ENCODE measurements around the gene SLFN5.
"Not testable (repeated sequence)": the region's sequence is repeated elsewhere in the genome, so short reads cannot be mapped to it uniquely, and the experiment has no call there.

SLFN5 gene

DNA sequence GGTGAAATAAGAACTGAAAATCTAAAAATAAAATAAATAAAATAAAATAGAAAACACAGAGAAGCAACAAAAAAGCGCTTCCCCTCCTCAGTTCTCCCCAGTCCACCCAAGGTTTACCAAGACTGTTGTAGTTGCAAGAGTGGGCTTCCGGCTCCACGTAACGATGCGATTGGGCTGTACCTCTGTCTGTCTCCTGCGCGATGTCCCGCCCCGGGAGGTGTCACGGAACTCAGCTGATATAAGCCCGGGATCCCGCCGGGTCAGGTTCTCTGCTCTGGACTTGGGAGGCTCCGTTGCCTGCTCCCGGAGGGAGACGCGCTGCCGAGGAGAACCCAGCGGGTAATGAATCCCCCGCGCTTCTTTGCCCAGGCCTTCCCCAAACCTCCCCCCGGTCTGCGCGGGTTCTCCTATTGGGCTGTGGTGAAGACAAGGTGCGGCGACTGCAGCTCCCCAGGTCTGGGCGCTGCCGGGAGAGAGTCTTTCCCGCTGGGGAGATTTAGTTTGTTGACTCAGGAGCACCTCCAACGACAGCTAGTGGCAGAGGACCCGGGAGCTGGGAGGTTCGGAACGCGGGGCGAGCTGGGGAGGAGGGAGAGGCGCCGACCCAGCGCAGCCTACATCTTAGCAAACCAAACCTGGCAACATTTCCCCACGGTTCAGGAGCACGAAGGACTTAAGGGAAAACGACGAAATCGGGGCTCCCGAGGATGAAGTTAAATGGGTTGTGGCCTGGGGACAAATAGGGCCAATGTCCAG lies at the start of gene SLFN5:
TSS of gene SLFN5 (plus strand) at position 268 of the 756 bp plus-strand sequence. CDS start 15,619 bp downstream, outside the sequence.
- DNase-seq, result peak; percentile 92

DNA sequence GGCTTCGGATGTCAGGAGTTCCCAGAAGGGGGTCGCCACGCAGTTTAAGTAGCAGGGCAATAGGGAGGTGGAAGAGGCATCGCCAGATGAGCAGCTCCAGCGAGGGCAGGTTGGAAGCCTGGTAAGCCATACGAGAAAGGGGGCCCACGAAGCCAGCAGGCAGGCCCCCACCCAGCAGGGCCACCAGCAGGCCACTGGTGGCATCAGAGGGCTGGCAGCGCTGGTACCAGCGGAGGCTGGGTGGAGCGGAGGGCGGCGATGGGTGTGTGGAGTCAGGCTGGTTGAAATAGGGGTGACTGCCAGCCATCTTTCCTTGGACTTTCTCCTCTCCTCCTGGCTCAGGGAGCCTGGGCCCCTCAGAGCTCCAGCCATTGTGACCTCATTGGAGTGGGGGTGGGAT lies 48.9 kb upstream of the SLFN5 start, which contains the start of gene SLC35G3:
TSS of gene SLC35G3 (minus strand) at position 393 of the 400 bp plus-strand sequence. CDS start at position 307, 86 bp downstream.
- not testable (repeated sequence) for DNase-seq

DNA sequence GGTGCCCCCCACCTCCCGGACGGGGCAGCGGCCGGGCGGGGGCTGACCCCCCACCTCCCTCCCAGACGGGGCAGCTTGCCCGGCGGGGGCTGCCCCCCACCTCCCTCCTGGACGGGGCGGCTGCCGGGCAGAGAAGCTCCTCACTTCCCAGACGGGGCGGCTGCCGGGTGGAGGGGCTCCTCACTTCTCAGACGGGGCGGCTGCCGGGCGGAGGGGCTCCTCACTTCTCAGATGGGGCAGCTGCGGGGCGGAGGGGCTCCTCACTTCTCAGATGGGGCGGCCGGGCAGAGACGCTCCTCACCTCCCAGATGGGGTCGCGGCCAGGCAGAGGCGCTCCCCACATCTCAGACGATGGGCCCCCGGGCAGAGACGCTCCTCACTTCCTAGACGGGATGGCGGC lies 47.8 kb upstream of the SLFN5 start:
- not testable (repeated sequence) for DNase-seq

DNA sequence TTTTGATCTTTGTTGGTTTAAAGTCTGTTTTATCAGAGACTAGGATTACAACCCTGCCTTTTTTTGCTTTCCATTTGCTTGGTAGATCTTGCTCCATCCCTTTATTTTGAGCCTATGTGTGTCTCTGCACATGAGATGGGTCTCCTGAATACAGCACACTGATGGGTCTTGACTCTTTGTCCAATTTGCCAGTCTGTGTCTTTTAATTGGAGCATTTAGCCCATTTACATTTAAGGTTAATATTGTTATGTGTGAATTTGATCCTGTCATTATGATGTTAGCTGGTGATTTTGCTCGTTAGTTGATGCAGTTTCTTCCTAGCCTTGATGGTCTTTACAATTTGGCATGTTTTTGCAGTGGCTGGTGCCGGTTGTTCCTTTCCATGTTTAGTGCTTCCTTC lies 40.3 kb upstream of the SLFN5 start:
- not testable (repeated sequence) for DNase-seq

DNA sequence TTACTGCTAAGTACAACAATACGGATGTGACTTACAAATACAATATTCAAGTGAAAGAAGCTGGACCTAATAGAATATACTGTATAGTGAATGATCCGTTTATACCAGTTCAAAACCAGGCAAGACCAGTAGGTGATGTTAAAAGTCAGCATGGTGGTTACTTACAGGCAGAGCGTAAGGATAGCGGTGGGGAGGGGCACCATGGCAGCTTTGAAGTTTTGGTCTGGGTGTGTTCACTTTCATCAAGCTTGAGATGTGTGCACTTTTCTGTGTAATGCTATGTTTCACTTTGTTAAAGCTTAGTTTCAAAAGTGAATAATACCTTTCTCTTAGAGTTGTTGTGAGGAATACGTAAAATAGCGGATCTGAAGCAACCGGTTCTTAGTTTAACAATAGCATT lies 32.1 kb upstream of the SLFN5 start:
- DNase-seq, result no peak

DNA sequence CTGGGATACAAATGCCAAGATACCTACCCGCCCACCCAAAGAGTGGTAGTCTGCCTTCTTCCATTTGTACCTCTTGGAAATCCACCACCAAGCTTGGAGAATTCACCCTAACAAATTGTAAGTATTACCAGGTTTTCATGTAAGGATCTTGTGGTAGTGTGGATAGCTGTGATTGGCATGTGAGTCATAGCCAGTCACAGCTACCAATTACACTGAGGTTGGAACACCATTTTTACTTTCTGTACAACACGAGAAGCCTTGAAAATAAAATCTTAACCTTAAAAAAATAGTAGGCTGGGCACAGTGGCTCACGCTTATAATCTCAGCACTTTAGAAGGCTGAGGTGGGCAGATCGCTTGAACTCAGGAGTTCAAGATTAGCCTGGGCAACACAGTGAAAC lies 30.2 kb upstream of the SLFN5 start:
- no peak for DNase-seq

DNA sequence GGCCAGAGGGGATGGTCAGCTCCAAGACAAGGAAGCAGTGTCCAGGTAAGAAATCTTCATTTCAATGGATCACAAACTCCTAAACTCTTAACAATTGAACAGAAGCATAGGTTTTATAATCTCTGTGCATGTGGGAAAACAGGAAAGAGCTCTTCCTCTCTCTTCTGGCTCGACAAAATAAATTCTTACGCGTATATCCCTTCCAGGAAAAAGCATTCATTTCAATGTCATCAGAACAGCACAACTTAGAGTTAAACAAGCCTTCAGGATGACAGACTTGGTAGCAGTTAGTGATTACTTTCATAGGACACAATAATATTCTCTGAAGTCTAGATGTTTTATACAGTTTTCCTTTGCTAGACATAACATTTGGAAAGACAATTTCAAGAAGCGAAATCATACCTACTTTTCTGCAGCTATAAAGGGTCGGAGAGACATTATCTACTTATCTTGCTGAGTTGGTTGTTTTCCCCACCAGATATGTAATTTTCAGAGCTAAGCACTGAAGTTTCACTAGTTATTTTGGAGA lies 29.4 kb upstream of the SLFN5 start:
- no peak for DNase-seq

DNA sequence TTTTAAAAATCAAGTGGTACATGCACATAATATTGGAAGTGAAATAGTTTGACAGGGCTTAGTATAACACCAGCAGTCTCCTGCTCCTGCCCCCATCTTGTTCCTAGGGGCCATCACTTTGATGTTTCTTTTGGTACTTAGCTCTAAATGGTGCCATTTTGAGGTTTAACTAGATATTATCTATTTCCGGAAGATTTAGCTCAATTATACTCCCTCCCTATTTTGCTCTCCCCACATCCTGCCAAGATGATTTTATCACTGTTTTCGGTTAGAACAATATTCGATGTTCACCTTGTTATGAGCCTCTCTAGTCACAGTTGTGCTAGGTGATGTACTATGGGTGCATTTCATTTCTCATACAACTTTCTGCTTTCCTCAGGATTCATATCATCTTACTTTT lies 28.7 kb upstream of the SLFN5 start:
- no peak for DNase-seq

DNA sequence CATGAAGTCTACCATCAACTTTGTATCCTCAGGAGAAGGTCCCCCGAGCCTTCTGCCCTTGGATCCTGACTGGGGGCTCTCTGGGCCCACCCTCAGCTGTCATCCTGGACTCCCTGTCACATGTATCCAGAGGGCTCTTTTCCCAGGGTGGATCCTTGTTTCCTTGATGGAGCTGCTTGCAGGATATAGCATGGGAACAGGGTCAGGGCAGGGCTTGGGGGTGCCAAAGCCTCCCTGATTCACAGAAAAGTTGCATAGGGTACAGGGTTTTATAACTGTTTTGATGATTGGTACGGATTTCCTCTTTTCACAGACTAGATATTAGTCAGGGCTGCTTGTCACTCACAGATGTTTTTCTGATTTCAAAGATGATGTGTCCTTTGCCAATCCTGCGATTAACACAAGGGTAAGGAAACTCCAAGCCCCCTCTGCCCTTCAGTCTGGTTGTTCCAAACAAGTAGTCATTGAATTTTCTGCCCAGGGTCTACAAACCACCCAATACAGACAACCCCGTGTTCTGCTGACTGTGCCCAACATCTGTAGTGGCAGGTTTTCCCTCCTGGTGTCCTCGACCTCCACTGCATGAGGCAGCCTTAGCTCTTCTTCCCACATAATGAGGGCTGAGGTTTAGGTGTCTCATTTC lies 28.1 kb upstream of the SLFN5 start:
- DNase-seq, result no peak

DNA sequence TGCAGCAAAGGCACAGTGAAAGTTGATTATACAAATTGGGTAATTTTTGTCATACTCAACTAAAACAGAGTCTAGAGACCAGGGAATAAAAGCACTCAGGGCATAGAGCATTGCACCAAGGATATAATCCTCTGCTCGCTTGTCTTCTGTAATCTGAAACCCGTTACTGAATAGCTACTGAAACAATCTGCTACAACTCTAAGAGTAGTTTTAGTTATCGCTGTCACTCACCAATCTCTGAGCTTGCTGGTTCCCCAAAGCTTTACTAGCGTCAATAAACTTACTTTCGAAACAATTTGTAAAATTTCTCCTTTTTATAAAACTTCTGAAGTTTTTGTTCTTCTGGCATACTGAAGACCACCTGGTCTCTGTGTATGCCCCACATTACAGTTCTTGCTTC lies 25.8 kb upstream of the SLFN5 start:
- no peak for DNase-seq

DNA sequence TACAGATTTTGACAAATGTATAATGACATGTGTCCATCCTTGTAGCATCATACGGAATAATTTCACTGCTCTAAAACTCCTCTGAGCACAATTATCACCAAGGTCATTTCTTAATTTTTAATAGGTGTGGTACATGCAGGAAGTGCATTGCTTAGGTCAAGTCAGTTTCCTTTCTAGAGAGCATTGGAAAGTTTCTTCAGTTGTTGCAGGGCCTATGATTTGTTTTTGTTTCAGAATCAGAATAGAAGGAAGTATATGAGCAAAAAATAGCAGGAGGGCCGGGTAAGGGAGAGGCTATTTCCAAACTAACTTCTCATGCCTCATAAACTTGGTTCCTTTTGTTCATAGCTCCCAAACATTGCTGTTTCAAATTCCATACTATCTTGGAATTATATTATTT lies 24.0 kb upstream of the SLFN5 start:
- no peak for DNase-seq

DNA sequence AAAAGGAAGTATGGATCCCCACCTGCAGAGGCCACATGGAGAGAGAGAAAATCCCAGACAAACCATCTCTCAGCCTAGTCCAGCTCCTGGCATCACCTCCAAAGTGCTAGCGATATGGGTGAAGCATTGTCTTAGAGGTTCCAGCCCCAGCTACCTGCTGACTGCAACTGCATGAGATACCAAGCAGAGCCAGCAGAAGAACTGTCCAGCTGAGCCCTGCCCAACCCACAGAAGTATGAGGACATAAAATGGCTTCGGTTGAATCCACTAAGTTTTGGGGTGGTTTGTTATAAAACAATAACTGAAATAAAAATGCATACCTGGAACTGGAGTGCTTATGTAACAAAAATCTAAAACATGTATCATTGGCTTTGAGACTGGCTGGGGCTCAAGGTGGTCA lies 20.4 kb upstream of the SLFN5 start:
- DNase-seq, result no peak

DNA sequence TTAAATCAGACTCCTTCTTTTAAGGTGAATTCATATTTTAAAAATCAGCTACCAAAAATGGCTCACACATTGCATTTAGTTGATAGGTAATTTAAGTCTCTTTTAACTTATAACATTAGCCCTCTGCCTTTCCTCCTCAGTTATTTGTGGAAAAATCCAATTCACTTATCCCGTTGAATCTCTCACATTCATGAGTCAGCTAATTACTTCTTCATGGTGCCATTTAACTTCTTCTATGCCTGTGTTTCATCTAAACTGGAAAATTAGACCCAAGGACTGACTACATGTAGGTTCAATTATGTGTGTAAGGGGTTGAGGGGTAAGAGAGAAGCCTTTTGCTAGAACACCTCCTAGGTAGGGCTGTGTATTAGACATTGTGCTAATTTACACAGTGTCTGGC lies 18.4 kb upstream of the SLFN5 start:
- no peak for DNase-seq

DNA sequence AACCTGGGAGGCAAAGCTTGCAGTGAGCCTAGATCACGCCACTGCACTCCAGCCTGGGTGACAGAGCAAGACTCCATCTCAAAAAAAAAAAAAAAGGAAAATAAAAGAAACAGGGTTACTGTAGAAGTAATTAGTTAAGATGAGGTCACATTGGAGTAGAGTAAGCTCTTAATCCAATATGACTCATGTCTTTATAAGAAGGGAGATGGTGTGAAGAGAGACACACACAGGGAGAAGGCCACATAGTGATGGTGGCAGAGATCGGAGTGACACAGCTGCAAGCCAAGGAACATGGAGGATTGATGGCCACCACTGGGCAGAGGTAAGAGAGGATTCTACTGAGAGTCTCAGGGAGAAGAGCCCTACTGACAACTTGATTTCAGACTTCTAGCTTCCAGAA lies 15.3 kb upstream of the SLFN5 start:
- DNase-seq, result no peak

DNA sequence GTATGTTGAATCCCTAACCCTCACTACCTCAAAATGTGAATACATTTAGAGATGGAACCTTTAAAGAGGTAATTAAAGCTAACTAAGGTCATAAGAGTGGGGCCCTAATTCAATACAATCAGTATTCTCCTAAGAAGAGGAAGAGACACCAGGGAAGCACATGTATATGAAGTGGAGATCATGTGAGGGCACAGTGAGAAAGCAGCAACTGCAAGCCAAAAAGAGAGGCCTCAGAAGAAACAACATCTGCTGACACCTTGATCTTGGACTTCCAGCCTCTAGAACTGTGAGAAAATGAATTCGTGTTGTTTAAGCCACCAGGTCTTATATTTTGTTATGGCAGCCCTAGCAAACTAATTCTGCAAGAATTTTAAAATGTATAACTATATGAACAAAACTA lies 13.2 kb upstream of the SLFN5 start:
- DNase-seq, result no peak

DNA sequence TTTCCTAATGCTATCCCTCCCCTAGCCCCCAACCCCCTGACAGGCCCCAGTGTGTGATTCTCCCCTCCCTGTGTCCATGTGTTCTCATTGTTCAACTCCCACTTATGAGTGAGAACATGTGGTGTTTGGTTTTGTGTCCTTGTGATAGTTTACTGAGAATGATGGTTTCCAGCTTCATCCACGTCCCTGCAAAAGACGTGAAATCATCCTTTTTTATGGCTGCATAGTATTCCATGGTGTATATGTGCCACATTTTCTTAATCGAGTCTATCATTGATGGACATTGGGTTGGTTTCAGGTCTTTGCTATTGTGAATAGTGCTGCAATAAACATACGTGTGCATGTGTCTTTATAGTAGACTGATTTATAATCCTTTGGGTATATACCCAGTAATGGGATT lies 8.6 kb upstream of the SLFN5 start:
- DNase-seq, result not testable (repeated sequence)

DNA sequence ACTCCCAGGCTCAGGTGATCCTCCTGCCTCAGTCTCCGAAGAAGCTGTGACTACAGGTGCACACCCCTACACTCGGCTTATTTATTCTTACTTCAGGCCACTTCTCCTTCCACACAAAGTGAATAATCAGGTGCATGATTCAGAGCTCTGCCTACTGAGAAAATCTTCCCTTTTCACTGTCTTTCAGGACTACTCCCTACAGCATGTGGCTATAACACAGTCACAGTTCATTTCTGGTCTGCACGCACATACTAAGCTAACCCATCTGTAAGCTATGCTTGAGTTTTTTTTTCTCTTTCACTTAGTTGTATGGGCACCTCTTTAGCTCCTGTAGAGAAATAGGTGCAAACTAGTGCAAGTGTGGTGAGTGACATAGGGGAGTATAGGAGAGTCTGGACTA lies 7.6 kb upstream of the SLFN5 start:
- no peak for DNase-seq

DNA sequence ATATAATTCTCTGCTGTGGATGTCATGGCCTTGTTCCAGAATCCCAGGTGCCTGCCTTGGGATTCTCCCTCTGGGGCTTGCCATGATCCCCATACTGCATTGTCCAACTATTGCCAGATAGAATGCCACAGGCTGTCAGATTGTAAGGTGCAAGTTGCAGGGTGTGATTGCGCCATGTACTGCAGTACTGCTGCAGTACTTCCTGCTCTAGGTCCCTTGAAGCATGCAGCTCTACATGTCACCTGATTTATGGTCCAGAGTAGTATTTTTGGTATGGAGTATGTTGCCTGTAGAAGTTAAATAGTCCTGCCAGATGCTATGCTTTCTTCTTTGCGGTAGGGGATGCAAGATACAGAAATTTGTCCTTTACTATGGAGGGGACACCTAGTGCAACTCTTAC lies 7.0 kb upstream of the SLFN5 start:
- DNase-seq, result no peak

DNA sequence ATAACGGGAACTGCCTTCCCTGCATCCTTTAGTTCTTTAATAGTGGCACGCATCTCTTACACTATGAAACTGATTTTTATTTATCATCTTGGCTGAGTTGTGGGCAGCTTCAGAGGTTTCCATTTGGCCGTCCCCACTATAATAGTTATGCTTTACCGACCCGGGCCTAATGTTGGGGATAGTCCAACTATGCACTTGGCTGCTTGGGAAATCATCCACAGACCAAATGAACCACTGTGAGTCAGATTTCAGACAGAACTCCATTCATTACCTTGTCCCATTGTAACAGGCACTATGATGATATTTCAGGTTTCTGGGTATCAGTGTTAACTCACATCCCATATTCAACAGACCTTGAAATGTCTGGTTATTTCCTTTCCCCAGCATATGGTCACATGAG lies 6.1 kb upstream of the SLFN5 start:
- no peak for DNase-seq

DNA sequence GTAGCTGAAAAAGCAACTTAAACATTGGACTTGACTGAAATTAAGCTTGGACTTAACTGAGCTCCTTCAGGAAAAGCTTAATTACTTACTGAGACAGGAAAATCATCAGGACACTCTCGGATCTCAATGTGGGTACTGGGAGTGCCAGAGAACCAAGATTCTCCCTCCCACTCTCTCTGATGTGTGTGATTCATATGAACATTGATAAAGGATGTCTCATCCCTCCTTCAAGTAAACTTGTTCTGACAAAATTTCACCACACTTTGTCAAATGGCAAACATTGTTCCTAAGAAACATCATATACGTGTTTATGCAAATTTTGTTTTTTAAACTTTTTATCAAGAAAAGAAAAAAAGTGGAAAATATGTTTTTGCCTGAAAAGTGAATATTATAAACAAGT lies 4.1 kb upstream of the SLFN5 start:
- peak; percentile 72 for DNase-seq

DNA sequence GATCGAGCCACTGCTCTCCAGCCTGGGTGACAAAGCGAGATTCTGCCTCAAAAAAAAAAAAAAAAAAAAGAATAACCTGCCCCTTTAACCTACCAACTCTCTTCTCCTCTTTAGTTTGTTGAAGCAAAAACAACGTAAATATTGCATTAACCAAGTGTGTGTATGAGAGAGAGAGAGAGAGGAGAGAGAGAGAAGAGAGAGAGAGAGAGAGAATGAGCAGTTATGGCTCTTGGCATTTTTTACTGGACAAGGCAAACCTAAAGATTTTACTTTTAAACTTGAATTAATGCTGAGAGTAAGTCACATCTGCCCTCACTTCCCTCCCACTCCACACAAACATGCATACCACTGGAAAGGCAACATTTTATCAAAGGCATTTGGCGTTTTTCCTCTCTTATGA lies 3.0 kb upstream of the SLFN5 start:
- DNase-seq, result no peak

DNA sequence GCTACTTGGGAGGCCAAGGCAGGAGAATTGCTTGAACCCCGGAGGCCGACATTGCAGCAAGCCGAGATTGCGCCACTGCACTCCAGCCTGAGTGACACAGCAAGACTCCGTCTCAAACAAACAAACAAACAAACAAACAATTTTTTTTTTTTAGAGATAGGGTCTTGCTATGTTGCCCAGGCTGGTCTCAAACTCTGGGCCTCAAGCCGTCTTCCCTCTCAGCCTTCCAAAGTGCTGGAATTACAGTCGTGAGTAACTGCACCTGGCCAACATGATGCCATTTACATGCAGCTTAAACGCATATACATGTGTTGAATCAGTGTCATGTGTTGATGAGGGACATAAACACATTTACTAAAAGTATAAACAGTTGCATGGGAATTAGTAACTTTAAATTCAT lies 2.0 kb upstream of the SLFN5 start:
- no peak for DNase-seq

DNA sequence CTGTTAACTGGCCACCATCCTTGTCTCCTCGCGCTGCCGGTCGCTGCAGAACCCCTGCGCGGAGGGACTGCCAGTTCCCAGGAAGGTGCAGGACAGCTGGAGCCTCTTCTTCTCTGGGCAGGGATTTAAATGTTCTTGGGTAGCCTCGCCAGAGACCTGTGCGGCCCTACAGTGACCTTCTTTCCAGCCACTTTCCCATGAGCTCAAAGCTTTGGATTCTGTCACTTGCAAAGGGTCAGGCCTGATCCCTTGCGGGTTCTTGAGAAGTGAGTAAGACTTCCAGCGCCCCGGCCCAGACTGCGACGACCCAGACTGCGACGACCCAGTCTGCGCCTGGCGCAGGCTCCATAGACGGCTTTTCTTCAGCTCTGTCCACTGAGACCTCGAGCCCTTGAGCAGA lies 1.4 kb upstream of the SLFN5 start:
- no peak for DNase-seq

DNA sequence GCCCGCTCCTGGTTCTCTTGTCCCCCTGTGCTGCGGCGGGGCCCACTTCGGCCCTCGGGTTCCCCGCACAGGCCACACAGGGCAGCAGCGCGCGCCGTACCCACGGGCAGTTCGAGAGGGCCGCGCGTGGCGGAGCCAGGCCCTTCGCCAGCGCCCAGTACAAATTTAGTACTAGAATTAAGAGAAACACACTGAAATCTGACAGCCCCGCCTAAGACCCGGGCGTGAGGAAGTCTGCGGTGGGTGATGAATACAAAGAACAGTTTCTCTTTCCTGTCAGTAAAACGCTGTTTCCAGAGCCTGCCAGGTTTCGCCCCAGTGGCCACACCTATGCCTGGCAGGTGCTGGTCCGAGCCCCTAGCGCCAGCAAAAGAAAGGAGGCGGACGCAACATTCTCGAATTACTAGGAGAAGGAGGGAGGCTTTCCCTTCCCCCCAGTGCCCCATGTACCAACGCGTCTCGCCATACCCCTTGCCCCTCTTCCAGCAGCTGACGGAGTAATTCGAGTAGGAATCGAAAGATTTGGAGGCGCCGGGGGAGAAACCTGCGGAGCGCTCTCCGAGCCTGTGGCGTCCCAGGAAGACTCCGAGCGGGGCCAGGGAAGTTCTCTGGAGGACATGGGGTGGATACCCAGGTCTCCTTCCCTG lies 591 bp upstream of the SLFN5 start:
- DNase-seq, result peak; percentile 56
